Ectodermal cell (in vitro differentiated cells): ENCODE data around the gene SUPT4H1.

Experiments used
- H3K27ac ChIP-seq: 2 replicates; pipeline ENCODE4 v1.7.0; 2013; ENCODE audit warnings: mild to moderate bottlenecking, low read depth, low read length; ENCODE audit not compliant: insufficient read depth, poor library complexity, severe bottlenecking
- H3K27me3 ChIP-seq: 2 replicates; pipeline ENCODE4 v1.7.0; 2013; ENCODE audit warnings: mild to moderate bottlenecking, low read length; ENCODE audit not compliant: insufficient read depth, control insufficient read depth, poor library complexity, severe bottlenecking
- H3K36me3 ChIP-seq: one replicate; pipeline ENCODE4 v1.7.0; 2013; ENCODE audit warnings: low read length; ENCODE audit not compliant: control insufficient read depth, insufficient read depth
- H3K4me1 ChIP-seq: one replicate; pipeline ENCODE4 v1.7.0; 2013; ENCODE audit warnings: low read length; ENCODE audit not compliant: control insufficient read depth, insufficient read depth
- H3K4me3 ChIP-seq: 2 replicates; pipeline ENCODE4 v1.7.0; 2013; ENCODE audit warnings: low read depth, low read length, control low read depth; ENCODE audit not compliant: insufficient read depth
- H3K9me3 ChIP-seq: 2 replicates; pipeline ENCODE4 v1.7.0; 2013; ENCODE audit warnings: mild to moderate bottlenecking, low read length, moderate library complexity; ENCODE audit not compliant: control insufficient read depth
- WGBS, 2 experiments: methylation state at CpG; one replicate each; pipeline ENCODE4 v1.1.7; 2013; ENCODE audit warnings: missing lambda C conversion rate in 2 of 2; 5-methylcytosine and 5-hydroxymethylcytosine counted together

Gene SUPT4H1

DNA sequence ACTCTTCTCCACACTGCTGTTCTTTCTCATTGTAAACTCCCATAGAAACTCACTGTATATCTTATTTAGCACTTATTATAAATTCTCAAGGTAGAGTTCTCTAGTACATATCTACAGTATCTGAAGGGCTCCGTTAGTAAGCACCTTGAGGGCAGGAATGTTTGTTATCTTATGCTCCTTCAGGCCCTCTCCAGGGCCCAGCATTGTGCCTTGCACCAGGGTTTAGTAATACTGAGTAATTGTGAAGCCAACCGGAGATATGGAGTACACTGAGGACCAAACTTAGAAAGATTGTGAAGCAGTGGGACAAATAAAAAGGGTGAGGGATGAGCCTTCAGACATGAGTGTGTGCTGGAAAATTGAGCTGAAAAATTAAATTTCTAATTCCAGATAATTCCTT, 38.9 kb upstream of the SUPT4H1 start:
- Histone ChIP-seq H3K4me1 (peaks cover 13% of the 10 kb centered on the region), H3K4me3 (no peak overlapping the region), H3K27ac (no peak overlapping the region), H3K27me3 (no peaks in the 10 kb centered on the region), H3K9me3 (no peaks in the 10 kb centered on the region), H3K36me3 (no peaks in the 10 kb centered on the region)
- WGBS, 2 experiments, result 97 to 99% methylated on average over 2 of the region's 2 CpGs

- Histone ChIP-seq H3K27me3 (no peaks in the 10 kb centered on the region), H3K27ac (no peak overlapping the region), H3K4me1 (peaks cover 17% of the 10 kb centered on the region), H3K4me3 (no peak overlapping the region), H3K9me3 (no peaks in the 10 kb centered on the region), H3K36me3 (no peaks in the 10 kb centered on the region)
- 64 to 65% methylated on average over 3 of the region's 3 CpGs for WGBS, 2 experiments
These were observed 36.5 kb upstream of the SUPT4H1 start for GRCh38 chr17:58388302-58389190.

- Histone ChIP-seq H3K27me3 (no peaks in the 10 kb centered on the region), H3K36me3 (no peaks in the 10 kb centered on the region), H3K27ac (no peak overlapping the region), H3K9me3 (no peaks in the 10 kb centered on the region), H3K4me1 (peaks cover 17% of the 10 kb centered on the region), H3K4me3 (no peak overlapping the region)
- WGBS, 2 experiments, result 93 to 100% methylated on average over 1 of the region's 1 CpG
These were observed 35.8 kb upstream of the SUPT4H1 start for GRCh38 chr17:58387834-58388233.

DNA sequence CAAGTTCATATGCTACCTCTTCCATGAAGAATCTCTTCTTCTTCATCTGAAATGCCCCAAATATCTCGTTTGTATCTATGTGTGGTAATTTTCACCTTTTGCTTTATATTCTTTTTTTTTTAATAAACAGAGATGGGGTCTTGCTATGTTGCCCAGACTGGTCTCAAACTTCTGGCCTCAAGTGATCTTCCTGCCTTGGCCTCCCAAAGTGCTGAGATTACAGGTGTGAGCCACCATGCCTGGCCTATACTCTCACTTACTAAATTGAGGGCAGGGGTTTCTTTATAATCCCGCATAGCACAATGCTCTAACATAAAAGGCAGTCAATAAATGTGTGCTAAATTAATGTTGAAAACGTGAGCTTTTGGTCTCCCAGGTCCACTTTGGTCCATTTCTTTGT, 34.7 kb upstream of the SUPT4H1 start:
- H3K4me3 ChIP-seq, result no peak overlapping the region
- H3K9me3 ChIP-seq, result no peaks in the 10 kb centered on the region
- H3K4me1 ChIP-seq, result peaks cover 17% of the 10 kb centered on the region
- H3K36me3 ChIP-seq, result no peaks in the 10 kb centered on the region
- no peaks in the 10 kb centered on the region for H3K27me3 ChIP-seq
- WGBS, 2 experiments, result 83 to 95% methylated on average over 2 of the region's 3 CpGs
- H3K27ac ChIP-seq, result no peak overlapping the region

DNA sequence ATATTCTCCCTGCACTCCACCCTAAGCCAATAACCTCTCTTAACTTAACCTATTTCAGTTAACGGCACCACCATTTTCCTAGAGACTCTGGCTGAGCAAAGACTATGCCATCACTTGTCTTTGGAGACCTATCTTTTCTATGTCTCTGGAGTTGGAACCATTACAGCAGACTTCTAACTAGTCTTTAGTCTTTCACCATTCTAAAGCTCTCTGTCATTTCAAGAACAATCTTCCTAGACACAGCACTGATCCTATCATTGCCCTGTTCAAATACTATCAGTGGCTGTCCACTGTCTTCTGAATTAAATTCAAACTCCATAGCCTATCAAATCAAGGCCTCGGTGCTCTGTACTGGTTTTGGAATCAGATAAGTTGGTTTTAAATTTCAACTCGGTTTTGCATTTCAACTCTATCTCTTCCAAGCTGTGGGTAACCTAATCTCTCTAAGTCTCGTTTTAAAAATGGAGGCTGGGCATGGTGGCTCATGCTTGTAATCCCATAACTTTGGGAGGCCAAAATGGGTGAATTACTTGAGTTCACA, 33.4 kb upstream of the SUPT4H1 start:
- Histone ChIP-seq H3K27ac (no peak overlapping the region), H3K36me3 (no peaks in the 10 kb centered on the region), H3K9me3 (no peaks in the 10 kb centered on the region), H3K27me3 (no peaks in the 10 kb centered on the region), H3K4me3 (no peak overlapping the region), H3K4me1 (peaks cover 24% of the 10 kb centered on the region)
- 92 to 97% methylated on average over 4 of the region's 4 CpGs for WGBS, 2 experiments

- 90 to 91% methylated on average over 3 of the region's 3 CpGs for WGBS, 2 experiments
- Histone ChIP-seq H3K4me3 (no peak overlapping the region), H3K36me3 (no peaks in the 10 kb centered on the region), H3K9me3 (no peaks in the 10 kb centered on the region), H3K27me3 (no peaks in the 10 kb centered on the region), H3K27ac (no peak overlapping the region), H3K4me1 (peaks cover 24% of the 10 kb centered on the region)
These were observed 32.9 kb upstream of the SUPT4H1 start for GRCh38 chr17:58384897-58385296.

DNA sequence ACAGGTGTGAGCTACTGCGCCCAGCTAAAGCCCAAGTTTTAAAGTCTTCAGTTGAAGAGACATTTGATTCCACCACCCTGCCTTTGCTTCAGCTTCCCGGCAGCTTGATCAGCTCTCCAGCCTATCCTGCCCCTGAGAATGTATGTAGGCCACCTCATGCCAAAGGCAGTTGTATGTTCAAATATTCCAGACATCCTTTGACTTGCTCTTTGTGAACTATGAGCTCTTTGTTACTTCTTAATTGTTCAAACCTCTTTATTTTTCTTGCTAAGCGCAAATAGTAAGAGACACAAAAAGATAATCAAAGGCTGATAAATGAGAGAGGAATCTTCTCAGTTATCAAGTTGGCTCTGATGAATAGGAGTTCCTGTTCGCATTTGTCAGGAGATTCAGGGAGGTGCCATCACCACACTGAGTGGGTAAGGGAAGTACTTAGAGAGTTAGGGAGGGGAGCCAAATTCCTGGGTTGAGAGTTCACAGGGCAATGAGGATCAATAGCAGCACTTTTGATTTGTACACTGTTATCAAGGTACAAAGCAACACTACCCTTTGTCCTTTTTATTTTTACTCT, 32.0 kb upstream of the SUPT4H1 start:
- Histone ChIP-seq H3K9me3 (no peaks in the 10 kb centered on the region), H3K4me3 (no peak overlapping the region), H3K36me3 (no peaks in the 10 kb centered on the region), H3K27me3 (no peaks in the 10 kb centered on the region), H3K4me1 (peaks cover 18% of the 10 kb centered on the region), H3K27ac (no peak overlapping the region)
- 89% methylated on average over 4 of the region's 4 CpGs for WGBS, 2 experiments

DNA sequence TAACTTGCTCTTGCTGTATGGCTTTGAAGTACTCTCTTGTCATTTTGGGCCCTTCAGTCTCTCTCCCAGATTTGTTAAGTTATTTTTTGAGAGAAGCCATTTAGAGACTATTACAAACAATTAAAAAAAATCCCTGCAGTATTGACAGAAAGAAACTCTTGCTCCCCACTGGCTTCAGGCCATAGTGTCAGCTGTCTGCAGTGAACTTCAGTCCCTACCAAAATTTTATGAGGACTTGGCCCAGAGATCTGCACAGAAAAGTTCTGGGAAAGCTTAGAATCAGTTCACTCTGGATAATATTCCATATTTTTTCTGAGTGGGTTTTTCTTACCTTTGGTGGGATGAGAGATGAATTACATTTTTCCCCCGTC, 30.9 kb upstream of the SUPT4H1 start:
- Histone ChIP-seq H3K27me3 (no peaks in the 10 kb centered on the region), H3K27ac (no peak overlapping the region), H3K36me3 (no peaks in the 10 kb centered on the region), H3K4me3 (no peak overlapping the region), H3K4me1 (peaks cover 14% of the 10 kb centered on the region), H3K9me3 (no peaks in the 10 kb centered on the region)
- 94 to 100% methylated on average over 1 of the region's 1 CpG for WGBS, 2 experiments

GRCh38 chr17:58382108-58382871, 30.3 kb upstream of the SUPT4H1 start:
- Histone ChIP-seq H3K9me3 (no peaks in the 10 kb centered on the region), H3K36me3 (no peaks in the 10 kb centered on the region), H3K27ac (no peak overlapping the region), H3K4me1 (peaks cover 14% of the 10 kb centered on the region), H3K4me3 (no peak overlapping the region), H3K27me3 (no peaks in the 10 kb centered on the region)
- 88 to 91% methylated on average over 4 of the region's 4 CpGs for WGBS, 2 experiments
